ENCODE measurements around the gene SSNA1.
A peak's percentile ranks its signal among the peaks of the same experiment; 100 is the strongest.

The SSNA1 gene

DNA sequence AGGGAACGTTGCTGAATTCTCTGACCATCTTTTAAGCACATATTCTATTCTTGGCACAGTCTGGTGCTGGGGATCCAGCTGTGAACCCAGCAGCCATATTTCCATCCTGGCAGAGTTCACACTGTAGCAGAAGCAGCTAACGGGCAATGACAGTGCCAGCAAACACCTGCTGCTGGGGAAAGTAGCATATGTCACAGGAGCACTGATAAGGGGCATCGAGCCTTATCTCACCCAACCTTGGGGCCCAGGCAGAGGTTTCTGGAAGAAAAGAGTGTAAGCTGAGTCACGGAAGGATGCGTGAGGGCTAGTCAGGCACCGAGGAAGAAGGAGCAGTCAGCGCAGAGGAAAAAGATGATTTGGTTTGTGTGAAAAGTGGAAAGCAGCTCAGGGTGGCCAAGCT is 18.1 kb downstream of the SSNA1 start:
- ATAC-seq (ENCODE audit: low read depth) = no peak
- Histone ChIP-seq H3K27ac (ENCODE audit: poor library complexity, severe bottlenecking) (no peak overlapping the region), H3K4me1 (ENCODE audit: insufficient read depth, poor library complexity, severe bottlenecking) (peaks cover 11% of the 10 kb centered on the region), H3K36me3 (ENCODE audit: low read depth) (peaks cover 15% of the 10 kb centered on the region; the same call in 1 of the 2 replicates), H3K4me3 (ENCODE audit: severe bottlenecking) (peak overlapping the region; percentile 91), H3K27me3 (ENCODE audit: insufficient read depth, poor library complexity, severe bottlenecking) (no peaks in the 10 kb centered on the region), H3K9me3 (ENCODE audit: severe bottlenecking) (no peaks in the 10 kb centered on the region)
- DNase-seq (ENCODE audit: low spot score) = no peak
- TF ChIP-seq, protein P1, sequence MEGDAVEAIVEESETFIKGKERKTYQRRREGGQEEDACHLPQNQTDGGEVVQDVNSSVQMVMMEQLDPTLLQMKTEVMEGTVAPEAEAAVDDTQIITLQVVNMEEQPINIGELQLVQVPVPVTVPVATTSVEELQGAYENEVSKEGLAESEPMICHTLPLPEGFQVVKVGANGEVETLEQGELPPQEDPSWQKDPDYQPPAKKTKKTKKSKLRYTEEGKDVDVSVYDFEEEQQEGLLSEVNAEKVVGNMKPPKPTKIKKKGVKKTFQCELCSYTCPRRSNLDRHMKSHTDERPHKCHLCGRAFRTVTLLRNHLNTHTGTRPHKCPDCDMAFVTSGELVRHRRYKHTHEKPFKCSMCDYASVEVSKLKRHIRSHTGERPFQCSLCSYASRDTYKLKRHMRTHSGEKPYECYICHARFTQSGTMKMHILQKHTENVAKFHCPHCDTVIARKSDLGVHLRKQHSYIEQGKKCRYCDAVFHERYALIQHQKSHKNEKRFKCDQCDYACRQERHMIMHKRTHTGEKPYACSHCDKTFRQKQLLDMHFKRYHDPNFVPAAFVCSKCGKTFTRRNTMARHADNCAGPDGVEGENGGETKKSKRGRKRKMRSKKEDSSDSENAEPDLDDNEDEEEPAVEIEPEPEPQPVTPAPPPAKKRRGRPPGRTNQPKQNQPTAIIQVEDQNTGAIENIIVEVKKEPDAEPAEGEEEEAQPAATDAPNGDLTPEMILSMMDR (IDR thresholded peaks at IDR 0.05; ENCODE audit: poor library complexity, severe bottlenecking) = no peak

- Histone ChIP-seq H3K4me1 (ENCODE audit: insufficient read depth, poor library complexity, severe bottlenecking) (peaks cover 2% of the 10 kb centered on the region), H3K36me3 (ENCODE audit: low read depth) (peaks cover 10% of the 10 kb centered on the region; the same call in 1 of the 2 replicates), H3K4me3 (ENCODE audit: severe bottlenecking) (no peak overlapping the region), H3K9me3 (ENCODE audit: severe bottlenecking) (no peaks in the 10 kb centered on the region), H3K27ac (ENCODE audit: poor library complexity, severe bottlenecking) (no peak overlapping the region), H3K27me3 (ENCODE audit: insufficient read depth, poor library complexity, severe bottlenecking) (no peaks in the 10 kb centered on the region)
- DNase-seq (ENCODE audit: low spot score) (no peak), ATAC-seq (ENCODE audit: low read depth) (no peak)
- TF ChIP-seq, protein P1 (IDR thresholded peaks at IDR 0.05; ENCODE audit: poor library complexity, severe bottlenecking) = no peak
Measured at GRCh38 chr9:137211532-137211931, 23.1 kb downstream of the SSNA1 start.

- no peak overlapping the region for H3K27ac ChIP-seq (ENCODE audit: poor library complexity, severe bottlenecking)
- H3K36me3 ChIP-seq (ENCODE audit: low read depth) = peaks cover 10% of the 10 kb centered on the region; the same call in 1 of the 2 replicates
- no peak overlapping the region for H3K4me3 ChIP-seq (ENCODE audit: severe bottlenecking)
- ATAC-seq (ENCODE audit: low read depth) (no peak), DNase-seq (ENCODE audit: low spot score) (no peak)
- H3K9me3 ChIP-seq (ENCODE audit: severe bottlenecking) = no peaks in the 10 kb centered on the region
- no peaks in the 10 kb centered on the region for H3K27me3 ChIP-seq (ENCODE audit: insufficient read depth, poor library complexity, severe bottlenecking)
- TF ChIP-seq, protein P1 (IDR thresholded peaks at IDR 0.05; ENCODE audit: poor library complexity, severe bottlenecking) = no peak
- no peaks in the 10 kb centered on the region for H3K4me1 ChIP-seq (ENCODE audit: insufficient read depth, poor library complexity, severe bottlenecking)
Measured at GRCh38 chr9:137212520-137212919, 24.0 kb downstream of the SSNA1 start.

DNA sequence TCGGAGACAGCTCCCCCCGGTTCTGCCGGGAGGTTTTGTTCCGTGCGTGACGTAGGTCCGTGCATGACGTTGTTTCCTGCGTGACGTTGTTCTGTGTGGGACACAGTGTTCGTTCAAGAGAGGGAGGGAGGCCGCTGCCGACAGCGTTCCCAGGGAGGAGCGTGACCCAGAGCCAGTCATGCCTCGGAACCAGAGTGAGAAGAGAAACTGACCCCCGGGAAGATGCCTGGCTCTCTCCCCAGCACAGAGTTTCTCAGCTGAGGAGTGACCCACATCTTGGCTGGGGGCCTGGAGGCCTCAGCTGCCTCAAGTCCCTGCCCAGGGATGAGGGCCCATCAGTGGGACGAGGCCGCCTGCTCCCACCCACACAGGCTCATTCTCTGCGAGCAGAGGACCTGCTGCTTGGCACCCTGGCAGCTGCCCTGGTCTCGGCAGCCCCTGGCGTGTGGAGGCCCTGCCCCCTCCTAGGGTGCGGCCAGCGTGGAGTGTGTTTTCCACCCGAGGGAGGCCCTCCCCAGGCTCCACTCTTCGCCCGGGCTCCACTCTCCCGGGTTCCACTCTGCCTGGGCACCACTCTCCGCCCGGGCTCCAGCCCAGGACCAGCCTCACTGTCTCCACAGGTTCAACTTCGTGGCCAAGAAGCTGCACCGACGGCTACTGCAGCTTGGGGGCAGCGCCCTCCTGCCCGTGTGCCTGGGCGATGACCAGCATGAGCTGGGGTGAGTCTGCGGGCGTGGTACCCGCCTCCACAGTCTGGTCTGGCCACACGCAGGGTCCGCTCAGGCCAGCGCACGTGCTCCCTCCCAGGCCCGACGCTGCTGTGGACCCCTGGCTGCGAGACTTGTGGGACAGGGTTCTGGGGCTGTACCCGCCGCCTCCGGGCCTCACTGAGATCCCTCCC is 24.9 kb downstream of the SSNA1 start:
- no peaks in the 10 kb centered on the region for H3K27me3 ChIP-seq (ENCODE audit: insufficient read depth, poor library complexity, severe bottlenecking)
- DNase-seq (ENCODE audit: low spot score) (no peak), ATAC-seq (ENCODE audit: low read depth) (no peak)
- no peaks in the 10 kb centered on the region for H3K9me3 ChIP-seq (ENCODE audit: severe bottlenecking)
- TF ChIP-seq, protein P1 (IDR thresholded peaks at IDR 0.05; ENCODE audit: poor library complexity, severe bottlenecking) = peak; percentile 20
- H3K27ac ChIP-seq (ENCODE audit: poor library complexity, severe bottlenecking) = no peak overlapping the region
- H3K36me3 ChIP-seq (ENCODE audit: low read depth) = peaks cover 7% of the 10 kb centered on the region; the same call in 1 of the 2 replicates
- H3K4me1 ChIP-seq (ENCODE audit: insufficient read depth, poor library complexity, severe bottlenecking) = no peaks in the 10 kb centered on the region
- H3K4me3 ChIP-seq (ENCODE audit: severe bottlenecking) = no peak overlapping the region

DNA sequence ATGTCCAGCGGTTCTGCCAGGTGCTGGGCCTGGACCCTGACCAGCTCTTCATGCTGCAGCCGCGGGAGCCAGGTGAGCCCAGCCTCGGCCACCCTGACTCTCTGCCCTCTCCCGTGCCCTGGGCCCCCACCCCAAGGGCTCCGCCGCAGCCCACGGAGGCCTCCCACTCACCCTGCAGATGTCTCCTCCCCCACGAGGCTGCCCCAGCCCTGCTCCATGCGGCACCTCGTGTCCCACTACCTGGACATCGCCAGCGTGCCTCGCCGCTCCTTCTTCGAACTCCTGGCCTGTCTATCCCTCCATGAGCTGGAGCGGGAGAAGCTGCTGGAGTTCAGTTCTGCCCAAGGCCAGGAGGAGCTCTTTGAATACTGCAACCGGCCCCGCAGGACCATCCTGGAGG is 26.1 kb downstream of the SSNA1 start:
- no peak overlapping the region for H3K4me3 ChIP-seq (ENCODE audit: severe bottlenecking)
- peaks cover 6% of the 10 kb centered on the region; the same call in 1 of the 2 replicates for H3K36me3 ChIP-seq (ENCODE audit: low read depth)
- DNase-seq (ENCODE audit: low spot score) = no peak
- no peaks in the 10 kb centered on the region for H3K9me3 ChIP-seq (ENCODE audit: severe bottlenecking)
- no peak overlapping the region for H3K27ac ChIP-seq (ENCODE audit: poor library complexity, severe bottlenecking)
- ATAC-seq (ENCODE audit: low read depth) = no peak
- TF ChIP-seq, protein P1 (IDR thresholded peaks at IDR 0.05; ENCODE audit: poor library complexity, severe bottlenecking) = no peak
- H3K27me3 ChIP-seq (ENCODE audit: insufficient read depth, poor library complexity, severe bottlenecking) = no peaks in the 10 kb centered on the region
- peaks cover 5% of the 10 kb centered on the region for H3K4me1 ChIP-seq (ENCODE audit: insufficient read depth, poor library complexity, severe bottlenecking)
